Measurements from ENCODE around the gene SPATA7. TPM values are rescaled to one million over a fixed set of nuclear protein-coding genes. Genes with fewer than 3 reads are reported as not detected.

Gene SPATA7
- total RNA-seq, 4 donors from 2014 or later, result 2.8 to 15.7 (median 10.8) TPM

- intact Hi-C loops (cut with DNase I; ENCODE audit: low total_unique reads), result no loop called here
Measured at GRCh38 chr14:88476214-88476774, 90.8 kb downstream of the SPATA7 start.

DNA sequence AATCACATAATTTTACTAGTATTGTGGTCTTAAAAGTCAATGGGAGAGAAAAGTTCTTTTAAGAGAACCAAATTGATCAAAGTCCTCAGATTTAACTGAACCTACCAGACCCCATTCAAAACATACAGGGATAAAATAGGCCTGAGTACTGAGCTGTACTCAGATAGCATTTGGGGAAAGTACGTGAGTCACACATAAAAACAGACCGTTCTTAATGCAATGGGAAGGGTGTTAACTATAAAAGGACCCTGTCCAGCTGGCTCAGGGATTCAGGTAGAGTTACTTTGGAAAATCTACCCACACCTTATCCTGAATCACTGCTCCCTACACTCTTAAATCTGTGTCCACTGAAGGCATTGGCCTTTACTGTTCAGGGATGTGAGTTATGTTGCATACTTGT, 91.4 kb downstream of the SPATA7 start:
- Histone ChIP-seq H3K36me3 (peaks cover 0 to 34% (median 4%) of the 10 kb centered on the region in 4 donors), H3K9me3 (no peaks in the 10 kb centered on the region), H3K27me3 (no peaks in the 10 kb centered on the region), H3K4me1 (peaks cover 0 to 5% (median 2%) of the 10 kb centered on the region in 4 donors), H3K4me3 (no peak overlapping the region), H3K27ac (no peak overlapping the region)
- no peak for TF ChIP-seq POLR2AphosphoS5 (IDR thresholded peaks at IDR 0.05)
- TF ChIP-seq CTCF (IDR thresholded peaks at IDR 0.05), result no peak
- TF ChIP-seq POLR2A (IDR thresholded peaks at IDR 0.05), result no peak
- TF ChIP-seq EP300 (IDR thresholded peaks at IDR 0.05; ENCODE audit: low read depth), result no peak
- 83 to 89% methylated on average over 2 of the region's 2 CpGs for WGBS, 2 donors (ENCODE audit: low coverage in 1 of 2)
- no peak for DNase-seq
- in situ Hi-C loops (cut with MboI; ENCODE audit: low pct_ligation_motif_present in 1 of 4, low pct_unique_long_range_greater_than_20kb in 1 of 4, low sequenced_read_pairs in 3 of 4), result loop anchor here in 1 of 4 donors (25.0 kb wide), 1 partner anchor 535 kb away; no protein-coding TSS in a partner anchor
- intact Hi-C loops (cut with DNase I; ENCODE audit: low total_unique reads), result no loop called here

More at GRCh38 chr14:88476214-88476774, 90.8 kb downstream of the SPATA7 start:
- H3K27ac ChIP-seq, result no peak overlapping the region
- in situ Hi-C loops (cut with MboI; ENCODE audit: low pct_ligation_motif_present in 1 of 4, low pct_unique_long_range_greater_than_20kb in 1 of 4, low sequenced_read_pairs in 3 of 4), result loop anchor here in 1 of 4 donors (25.0 kb wide), 1 partner anchor 536 kb away; no protein-coding TSS in a partner anchor
- no peak for DNase-seq
- no peaks in the 10 kb centered on the region for H3K27me3 ChIP-seq
- no peaks in the 10 kb centered on the region for H3K9me3 ChIP-seq
- peaks cover 0 to 39% (median 6%) of the 10 kb centered on the region in 4 donors for H3K36me3 ChIP-seq
- peaks cover 0 to 5% (median 2%) of the 10 kb centered on the region in 4 donors for H3K4me1 ChIP-seq
- TF ChIP-seq CTCF (IDR thresholded peaks at IDR 0.05) (no peak), EP300 (IDR thresholded peaks at IDR 0.05; ENCODE audit: low read depth) (no peak), POLR2AphosphoS5 (IDR thresholded peaks at IDR 0.05) (no peak), POLR2A (IDR thresholded peaks at IDR 0.05) (no peak)
- no peak overlapping the region for H3K4me3 ChIP-seq
- 86 to 91% methylated on average over 6 to 7 of the region's 7 CpGs for WGBS, 2 donors (ENCODE audit: low coverage in 1 of 2)

DNA sequence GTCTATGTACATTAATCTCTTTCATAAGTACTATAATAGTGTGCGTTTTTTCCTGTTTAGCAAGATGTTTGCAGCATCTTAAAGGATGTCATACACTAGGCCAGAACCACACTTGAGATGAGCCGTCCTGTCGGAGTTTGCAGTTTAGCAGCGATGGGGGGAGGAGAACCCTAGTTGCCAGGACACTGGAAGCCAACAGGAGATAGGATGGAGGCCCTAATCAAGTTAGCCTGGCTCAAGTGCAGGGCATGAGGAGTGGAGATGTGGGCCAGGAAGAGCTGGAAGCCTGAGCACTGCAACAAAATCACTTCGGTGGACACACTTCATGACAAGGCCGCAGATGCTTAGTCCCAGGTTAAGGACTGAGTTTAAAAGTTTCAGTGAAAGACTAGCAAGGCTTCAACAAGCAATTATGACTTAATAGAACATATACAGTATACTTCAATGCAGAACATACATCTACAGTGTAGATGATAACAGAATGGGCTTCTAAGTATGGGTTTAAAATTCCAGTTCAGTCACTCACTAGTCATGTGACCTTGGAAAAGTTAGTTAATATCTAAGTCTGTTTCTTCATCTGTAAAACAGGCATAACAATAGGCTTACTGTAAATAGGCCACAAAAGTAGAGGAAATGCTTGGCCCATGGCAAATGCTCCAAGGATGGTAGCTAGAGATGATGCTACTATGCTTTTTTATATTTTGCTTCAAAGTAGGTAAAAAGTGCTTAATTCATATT, 92.2 kb downstream of the SPATA7 start:
- intact Hi-C loops (cut with DNase I; ENCODE audit: low total_unique reads) (no loop called here), in situ Hi-C loops (cut with MboI; ENCODE audit: low pct_ligation_motif_present in 1 of 4, low pct_unique_long_range_greater_than_20kb in 1 of 4, low sequenced_read_pairs in 3 of 4) (loop anchor here in 1 of 4 donors (25.0 kb wide), 1 partner anchor 535 kb away; no protein-coding TSS in a partner anchor)
- H3K4me1 ChIP-seq, result peaks cover 0 to 5% (median 2%) of the 10 kb centered on the region in 4 donors
- no peaks in the 10 kb centered on the region for H3K9me3 ChIP-seq
- WGBS, 2 donors (ENCODE audit: low coverage in 1 of 2), result 88 to 95% methylated on average over 2 to 6 of the region's 6 CpGs
- TF ChIP-seq CTCF (IDR thresholded peaks at IDR 0.05) (no peak), POLR2A (IDR thresholded peaks at IDR 0.05) (no peak), EP300 (IDR thresholded peaks at IDR 0.05; ENCODE audit: low read depth) (no peak), POLR2AphosphoS5 (IDR thresholded peaks at IDR 0.05) (no peak)
- H3K27ac ChIP-seq, result no peak overlapping the region
- H3K27me3 ChIP-seq, result no peaks in the 10 kb centered on the region
- peaks cover 0 to 27% (median 4%) of the 10 kb centered on the region in 4 donors for H3K36me3 ChIP-seq
- H3K4me3 ChIP-seq, result no peak overlapping the region
- no peak for DNase-seq

DNA sequence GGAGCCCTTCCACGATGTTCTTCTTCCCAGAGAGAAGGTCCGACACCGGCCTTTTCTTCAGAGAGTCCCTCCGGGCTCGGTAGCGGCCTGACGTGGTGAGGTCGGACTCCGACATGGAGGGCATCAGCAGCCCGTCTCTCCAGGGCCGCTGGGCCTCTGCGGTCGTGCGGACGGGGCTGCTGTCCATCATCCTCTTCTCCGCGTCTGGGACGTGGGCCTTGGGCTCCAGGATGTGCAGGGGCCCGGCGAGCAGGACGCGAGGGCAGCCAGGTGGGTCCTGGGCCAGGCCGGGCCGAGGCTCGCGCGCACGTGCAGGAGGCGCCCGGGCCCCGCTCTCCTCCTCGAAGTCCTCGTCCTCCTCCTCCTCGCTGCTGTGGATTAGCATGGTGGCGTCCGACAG, 93.5 kb downstream of the SPATA7 start:
- WGBS, 2 donors (ENCODE audit: low coverage in 1 of 2), result 95% methylated on average over 32 of the region's 36 CpGs; no CpG with 5 or more reads in 1 of the 2 donors
- H3K9me3 ChIP-seq, result no peaks in the 10 kb centered on the region
- no peak for DNase-seq
- in situ Hi-C loops (cut with MboI; ENCODE audit: low pct_ligation_motif_present in 1 of 4, low pct_unique_long_range_greater_than_20kb in 1 of 4, low sequenced_read_pairs in 3 of 4), result loop anchor here in 1 of 4 donors (25.0 kb wide), 1 partner anchor 533 kb away; no protein-coding TSS in a partner anchor
- H3K4me1 ChIP-seq, result peaks cover 0 to 5% (median 2%) of the 10 kb centered on the region in 4 donors
- no peak for TF ChIP-seq CTCF (IDR thresholded peaks at IDR 0.05)
- no peak for TF ChIP-seq POLR2AphosphoS5 (IDR thresholded peaks at IDR 0.05)
- no peak for TF ChIP-seq EP300 (IDR thresholded peaks at IDR 0.05; ENCODE audit: low read depth)
- TF ChIP-seq POLR2A (IDR thresholded peaks at IDR 0.05), result no peak
- H3K36me3 ChIP-seq, result peaks cover 0 to 24% (median 4%) of the 10 kb centered on the region in 4 donors
- no peaks in the 10 kb centered on the region for H3K27me3 ChIP-seq
- no peak overlapping the region for H3K27ac ChIP-seq
- H3K4me3 ChIP-seq, result no peak overlapping the region
- intact Hi-C loops (cut with DNase I; ENCODE audit: low total_unique reads), result no loop called here

All from transverse colon (tissue), 4 donors.